HCT116 (cell line): Measurements from ENCODE around the gene CHST11. TPM values are rescaled to one million over a fixed set of nuclear protein-coding genes. Genes with fewer than 3 reads are reported as not detected.

ENCODE experiments used
- ATAC-seq: fragments of 200-7000 bp; cut with Tn5 transposase; 2 replicates; pipeline ENCODE4 v1.9.1; 2020; ENCODE audit warnings: mild to moderate bottlenecking, moderate library complexity
- BruUV-seq: library from RNA; stranded (reverse); fragments of 400-500 nt; replicated peaks from 2 replicates; lab custom pipeline; 2021; lab: Mats Ljungman, UMichigan
- CTCF ChIA-PET: fragments of 300-600 bp; sonication (Branson Sonifier 250); formaldehyde crosslinking; loops from one replicate; lab custom pipeline; 2021; ENCODE audit warnings: antibody characterized with exemption; lab: Charles Lee
- POLR2A ChIA-PET: fragments of 300-600, 350-600 bp; sonication (Branson Sonifier 250); formaldehyde crosslinking; loops from one replicate; lab custom pipeline; 2021; ENCODE audit warnings: antibody characterized with exemption; lab: Charles Lee
- RAD21 ChIA-PET, 2 experiments: fragments of 300-600 bp; sonication (Branson Sonifier 250); formaldehyde crosslinking; loops; one replicate each; lab custom pipeline; 2023; ENCODE audit warnings: low total read pairs in 2 of 2; ENCODE audit not compliant: uncharacterized antibody in 2 of 2, unreplicated experiment in 2 of 2, low non-redundant PET in 1 of 2; lab: Charles Lee
- DNase-seq: peaks from one replicate; pipeline ENCODE4 v3.0.0-alpha.2; 2010; ENCODE audit warnings: low read depth, low spot score
- H2AFZ ChIP-seq: fragments of 200-600 bp; shearing (Covaris generic), sonication (generic); 2 replicates; pipeline ENCODE4 v1.6.1; 2017; ENCODE audit warnings: low read depth, mixed run types, mixed read lengths, antibody characterized with exemption, low read length; ENCODE audit not compliant: poor library complexity, severe bottlenecking
- H3K27ac ChIP-seq: 2 replicates; pipeline ENCODE4 v1.5.1; 2012; ENCODE audit warnings: low read depth, low read length
- H3K27me3 ChIP-seq: fragments of 200-600 bp; sonication (generic); 2 replicates; pipeline ENCODE4 v1.6.1; 2016; ENCODE audit warnings: mixed run types, low read length, mixed read lengths; ENCODE audit not compliant: insufficient read depth
- H3K36me3 ChIP-seq, 2 experiments: fragments of 200-500 bp in 1 of 2; fragments of 200-600 bp in 1 of 2; sonication (Bioruptor generic) in 1 of 2; sonication (generic) in 1 of 2; 2 replicates each; pipeline versions ENCODE4 v1.5.1 to v1.6.1; 2014 to 2016; ENCODE audit warnings: low read length in 2 of 2, inconsistent platforms in 1 of 2, mixed read lengths in 1 of 2, mixed run types in 1 of 2; ENCODE audit not compliant: insufficient read depth in 2 of 2, control insufficient read depth in 1 of 2
- H3K4me1 ChIP-seq, 2 experiments: fragments of 200-600 bp in 1 of 2; sonication (generic) in 1 of 2; 2 replicates each; pipeline versions ENCODE4 v1.5.1 to v1.6.1; 2012 to 2017; ENCODE audit warnings: low read length in 2 of 2, inconsistent platforms in 1 of 2, mild to moderate bottlenecking in 1 of 2, mixed read lengths in 1 of 2, mixed run types in 1 of 2, moderate library complexity in 1 of 2; ENCODE audit not compliant: insufficient read depth in 2 of 2, control insufficient read depth in 1 of 2
- H3K4me2 ChIP-seq: fragments of 200-600 bp; sonication (generic); 2 replicates; pipeline ENCODE4 v1.6.1; 2017; ENCODE audit warnings: mixed run types, low read length, mixed read lengths
- H3K4me3 ChIP-seq, 2 experiments: fragments of 200-600 bp in 1 of 2; sonication (generic) in 1 of 2; replicated peaks in 1 of 2; 2 replicates each; pipeline ENCODE4 v1.5.1; 2011 to 2016; ENCODE audit warnings: low read length in 2 of 2, control low read depth in 1 of 2, low read depth in 1 of 2, mild to moderate bottlenecking in 1 of 2, mixed read lengths in 1 of 2, mixed run types in 1 of 2
- H3K79me2 ChIP-seq: fragments of 200-600 bp; sonication (generic); 2 replicates; pipeline ENCODE4 v1.6.1; 2017; ENCODE audit warnings: mild to moderate bottlenecking, mixed run types, low read length, moderate library complexity, mixed read lengths; ENCODE audit not compliant: insufficient read depth
- H3K9ac ChIP-seq: fragments of 200-600 bp; sonication (generic); 2 replicates; pipeline ENCODE4 v1.6.1; 2016; ENCODE audit warnings: low read length, mixed read lengths
- H3K9me2 ChIP-seq: fragments of 200-600 bp; sonication (generic), shearing (Covaris generic); 2 replicates; pipeline ENCODE4 v1.6.1; 2017; ENCODE audit warnings: mixed run types, mild to moderate bottlenecking, moderate library complexity; ENCODE audit not compliant: insufficient read depth
- H3K9me3 ChIP-seq, 2 experiments: fragments of 200-500 bp in 1 of 2; fragments of 200-600 bp in 1 of 2; sonication (Bioruptor generic) in 1 of 2; sonication (generic) in 1 of 2; 2 replicates each; pipeline ENCODE4 v1.6.1; 2014 to 2017; ENCODE audit warnings: low read length in 2 of 2, mixed read lengths in 2 of 2, inconsistent platforms in 1 of 2, low read depth in 1 of 2, mild to moderate bottlenecking in 1 of 2, mixed run types in 1 of 2, moderate library complexity in 1 of 2; ENCODE audit not compliant: control insufficient read depth in 1 of 2, insufficient read depth in 1 of 2
- H4K20me1 ChIP-seq: fragments of 200-600 bp; sonication (generic), shearing (Covaris generic); 2 replicates; pipeline ENCODE4 v1.6.1; 2017; ENCODE audit warnings: mixed run types, mild to moderate bottlenecking, moderate library complexity; ENCODE audit not compliant: insufficient read depth
- CBX3 ChIP-seq: IDR thresholded peaks from 2 replicates; pipeline ENCODE4 v1.6.1; 2012; ENCODE audit warnings: low read depth
- CTCF ChIP-seq, 3 experiments: fragments of 200-600 bp in 1 of 3; sonication (generic) in 1 of 3; IDR thresholded peaks in 2 of 3; conservative IDR thresholded peaks in 1 of 3; 2 replicates each; pipeline ENCODE4 v1.5.1; 2012 to 2017; ENCODE audit warnings: low read depth in 2 of 3, low read length in 2 of 3, antibody characterized with exemption in 1 of 3, borderline replicate concordance in 1 of 3, control low read depth in 1 of 3, mild to moderate bottlenecking in 1 of 3, mixed read lengths in 1 of 3, mixed run types in 1 of 3, moderate library complexity in 1 of 3; ENCODE audit not compliant: insufficient read depth in 1 of 3
- EGR1 ChIP-seq: IDR thresholded peaks from 2 replicates; pipeline ENCODE4 v1.6.1; 2012; ENCODE audit warnings: low read depth
- ELF1 ChIP-seq: IDR thresholded peaks from 2 replicates; pipeline ENCODE4 v1.6.1; 2012; ENCODE audit warnings: low read depth, borderline replicate concordance
- EZH2phosphoT487 ChIP-seq: fragments of 200-600 bp; IDR thresholded peaks from 2 replicates; pipeline ENCODE4 v1.6.1; 2018; ENCODE audit warnings: antibody characterized with exemption, borderline replicate concordance
- FOSL1 ChIP-seq: IDR thresholded peaks from 2 replicates; pipeline ENCODE4 v1.6.1; 2012; ENCODE audit warnings: low read depth
- JUND ChIP-seq: IDR thresholded peaks from 2 replicates; pipeline ENCODE4 v1.6.1; 2012
- REST ChIP-seq: IDR thresholded peaks from 2 replicates; pipeline ENCODE4 v1.6.1; 2012; ENCODE audit warnings: low read depth
- SP1 ChIP-seq: IDR thresholded peaks from 2 replicates; pipeline ENCODE4 v1.6.1; 2012; ENCODE audit warnings: low read depth
- YY1 ChIP-seq: IDR thresholded peaks from 2 replicates; pipeline ENCODE4 v1.6.1; 2011; ENCODE audit warnings: low read length, low read depth, moderate library complexity, mild to moderate bottlenecking; ENCODE audit not compliant: insufficient replicate concordance; ENCODE audit errors: extremely low read depth
- ZFX ChIP-seq: fragments of 450-650 bp; IDR thresholded peaks from 2 replicates; pipeline ENCODE4 v1.6.1; 2017
- ZNF274 ChIP-seq: fragments of 200-500 bp; sonication (Bioruptor generic); IDR thresholded peaks from 2 replicates; pipeline ENCODE4 v1.6.1; 2014; ENCODE audit warnings: mild to moderate bottlenecking, low read depth, low read length, inconsistent platforms
- intact Hi-C: fragments of 100-400 bp; cut with micrococcal nuclease; formaldehyde crosslinking; loops from 2 replicates; pipeline ENCODE4 v1.10.0; 2022
- total RNA-seq: library from RNA; stranded (reverse); gene quantifications from one replicate; pipeline ENCODE4 v1.2.1, GENCODE V29; 2021; ENCODE audit not compliant: unreplicated experiment
- TF ChIP-seq, protein P1 (sequence below): IDR thresholded peaks from 2 replicates; pipeline ENCODE4 v1.6.1; 2011; ENCODE audit warnings: mild to moderate bottlenecking, low read length, moderate library complexity; ENCODE audit not compliant: insufficient replicate concordance; ENCODE audit errors: extremely low read depth
- TF ChIP-seq, protein P2 (sequence below): IDR thresholded peaks from 2 replicates; pipeline ENCODE4 v1.6.1; 2012

The CHST11 gene
- total RNA-seq, 1 experiment from 2014 or later, result 10.1 TPM

- H3K4me3 ChIP-seq, result no peak overlapping the region
- no peak for DNase-seq
- H3K9me2 ChIP-seq, result no peaks in the 10 kb centered on the region
- H3K36me3 ChIP-seq, result no peaks in the 10 kb centered on the region
- TF ChIP-seq ELF1, result no peak
- no peak for TF ChIP-seq EZH2phosphoT487
- no peak for TF ChIP-seq YY1
- TF ChIP-seq, protein P1, sequence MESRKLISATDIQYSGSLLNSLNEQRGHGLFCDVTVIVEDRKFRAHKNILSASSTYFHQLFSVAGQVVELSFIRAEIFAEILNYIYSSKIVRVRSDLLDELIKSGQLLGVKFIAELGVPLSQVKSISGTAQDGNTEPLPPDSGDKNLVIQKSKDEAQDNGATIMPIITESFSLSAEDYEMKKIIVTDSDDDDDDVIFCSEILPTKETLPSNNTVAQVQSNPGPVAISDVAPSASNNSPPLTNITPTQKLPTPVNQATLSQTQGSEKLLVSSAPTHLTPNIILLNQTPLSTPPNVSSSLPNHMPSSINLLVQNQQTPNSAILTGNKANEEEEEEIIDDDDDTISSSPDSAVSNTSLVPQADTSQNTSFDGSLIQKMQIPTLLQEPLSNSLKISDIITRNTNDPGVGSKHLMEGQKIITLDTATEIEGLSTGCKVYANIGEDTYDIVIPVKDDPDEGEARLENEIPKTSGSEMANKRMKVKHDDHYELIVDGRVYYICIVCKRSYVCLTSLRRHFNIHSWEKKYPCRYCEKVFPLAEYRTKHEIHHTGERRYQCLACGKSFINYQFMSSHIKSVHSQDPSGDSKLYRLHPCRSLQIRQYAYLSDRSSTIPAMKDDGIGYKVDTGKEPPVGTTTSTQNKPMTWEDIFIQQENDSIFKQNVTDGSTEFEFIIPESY, result no peak
- TF ChIP-seq ZNF274, result no peak
- TF ChIP-seq FOSL1, result no peak
- TF ChIP-seq JUND, result no peak
- TF ChIP-seq ZFX, result no peak
- no peak for TF ChIP-seq EGR1
- no peak for TF ChIP-seq CTCF (IDR thresholded peaks at IDR 0.05 in 2 of 3, conservative IDR thresholded peaks at IDR 0.05 in 1 of 3; ENCODE audit: borderline replicate concordance in 1 of 3, insufficient read depth in 1 of 3, low read depth in 2 of 3, low read length in 2 of 3)
- TF ChIP-seq CBX3, result no peak
- TF ChIP-seq, protein P2, sequence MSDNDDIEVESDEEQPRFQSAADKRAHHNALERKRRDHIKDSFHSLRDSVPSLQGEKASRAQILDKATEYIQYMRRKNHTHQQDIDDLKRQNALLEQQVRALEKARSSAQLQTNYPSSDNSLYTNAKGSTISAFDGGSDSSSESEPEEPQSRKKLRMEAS, result no peak
- no peak for TF ChIP-seq SP1
- no peak for TF ChIP-seq REST
- POLR2A ChIA-PET, result no interaction called here
- no peak overlapping the region for H3K9ac ChIP-seq
- RAD21 ChIA-PET, result no interaction called here
- intact Hi-C loops, result no loop called here
- no TSS peak for BruUV-seq
- H4K20me1 ChIP-seq, result no peaks in the 10 kb centered on the region
- peaks cover 60 to 86% of the 10 kb centered on the region in 2 experiments for H3K4me1 ChIP-seq
- no peaks in the 10 kb centered on the region for H3K9me3 ChIP-seq
- ATAC-seq, result no peak
- no peaks in the 10 kb centered on the region for H3K79me2 ChIP-seq
- CTCF ChIA-PET, result no interaction called here
- H3K27ac ChIP-seq, result no peak overlapping the region
- H2AFZ ChIP-seq, result no peak overlapping the region
- H3K27me3 ChIP-seq, result no peaks in the 10 kb centered on the region
- no peak overlapping the region for H3K4me2 ChIP-seq
Measured at GRCh38 chr12:104412681-104413080, 44.1 kb upstream of the CHST11 start.
